ENCODE data around the gene PPP2R5E.

The PPP2R5E gene

GRCh38 chr14:63435204-63435603 is 108.0 kb downstream of the PPP2R5E start:
- DNase-seq (ENCODE audit: low read depth in 4 of 4, low spot score in 1 of 4), result no peak

DNA sequence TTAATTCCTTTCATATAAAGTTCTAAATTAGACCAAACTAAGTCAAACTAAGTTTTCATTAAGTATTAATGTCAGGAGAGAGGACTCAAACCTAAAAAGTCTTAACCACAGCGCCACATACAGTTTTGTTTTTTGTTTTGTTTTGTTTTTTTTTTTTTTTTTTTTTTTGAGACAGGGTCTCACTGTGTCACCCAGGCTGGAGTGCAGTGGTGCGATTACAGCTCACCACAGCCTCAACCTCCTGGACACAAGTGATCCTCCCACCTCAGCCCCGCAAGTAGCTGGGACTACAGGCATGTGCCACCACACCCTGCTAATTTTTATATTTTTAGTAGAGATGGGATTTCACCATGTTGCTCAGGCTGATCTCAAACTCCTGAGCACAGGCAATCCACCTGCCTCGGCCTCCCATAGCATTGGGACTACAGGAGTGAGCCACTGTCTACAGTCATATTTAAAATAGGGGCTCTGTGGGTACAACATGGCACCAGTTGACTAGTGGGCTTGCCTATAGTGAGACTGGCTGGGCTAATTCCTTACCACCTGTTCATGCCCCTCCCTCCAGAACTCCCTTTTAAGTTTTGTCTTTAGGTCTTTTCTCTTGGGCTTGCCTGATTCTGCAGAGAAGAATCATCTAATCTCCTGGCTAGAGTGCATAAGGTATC is 110.2 kb downstream of the PPP2R5E start:
- no peak for DNase-seq (ENCODE audit: low read depth in 4 of 4, low spot score in 1 of 4)

- no peak for DNase-seq (ENCODE audit: low read depth in 4 of 4, low spot score in 1 of 4)
These were observed 110.9 kb downstream of the PPP2R5E start for GRCh38 chr14:63432228-63432627.

GRCh38 chr14:63431466-63431865 is 111.7 kb downstream of the PPP2R5E start:
- no peak for DNase-seq (ENCODE audit: low read depth in 4 of 4, low spot score in 1 of 4)

DNA sequence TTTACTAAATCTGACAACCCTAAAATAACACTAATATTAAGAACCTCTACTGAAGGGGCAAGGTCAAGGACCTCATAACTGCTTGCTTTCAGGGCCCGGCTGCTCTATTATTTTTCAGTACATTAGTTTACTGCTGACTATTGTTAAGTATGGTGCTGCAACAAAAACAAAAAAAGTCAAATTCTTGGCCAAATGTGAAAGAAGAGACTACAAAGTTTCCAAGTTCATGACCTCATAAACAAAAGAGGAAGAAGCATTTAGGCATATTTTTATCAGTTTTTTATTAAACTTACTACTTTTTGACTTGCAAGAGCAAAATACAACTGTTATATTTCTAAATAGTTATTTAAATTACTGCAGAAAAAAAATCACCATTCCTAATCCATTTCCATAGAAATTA is 114.7 kb downstream of the PPP2R5E start:
- no peak for DNase-seq (ENCODE audit: low read depth in 4 of 4, low spot score in 1 of 4)

DNA sequence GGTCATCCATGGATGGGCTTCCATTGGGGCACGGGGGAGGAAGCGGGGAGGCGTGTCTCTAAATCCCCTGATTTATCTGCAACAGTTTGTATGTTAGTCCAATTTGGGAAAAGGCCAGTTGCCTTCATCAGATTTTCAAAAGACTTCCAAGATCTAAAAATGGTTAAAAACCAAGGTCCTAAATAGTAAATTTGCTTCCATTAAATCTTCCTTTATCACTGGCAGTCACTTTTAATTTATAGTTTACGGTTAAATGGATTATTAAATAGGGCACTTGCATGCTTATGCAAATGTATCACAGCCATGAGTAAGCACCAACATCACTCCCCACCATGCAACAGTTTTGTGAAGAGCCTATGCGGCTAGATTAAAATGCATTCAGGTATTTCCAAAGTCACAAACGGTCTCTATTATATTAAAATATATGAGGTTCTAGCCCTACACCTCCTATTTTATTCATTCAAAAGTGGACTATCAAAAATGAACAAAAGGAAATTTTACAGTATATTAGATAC is 116.3 kb downstream of the PPP2R5E start:
- DNase-seq (ENCODE audit: low read depth in 4 of 4, low spot score in 1 of 4), result no peak

DNA sequence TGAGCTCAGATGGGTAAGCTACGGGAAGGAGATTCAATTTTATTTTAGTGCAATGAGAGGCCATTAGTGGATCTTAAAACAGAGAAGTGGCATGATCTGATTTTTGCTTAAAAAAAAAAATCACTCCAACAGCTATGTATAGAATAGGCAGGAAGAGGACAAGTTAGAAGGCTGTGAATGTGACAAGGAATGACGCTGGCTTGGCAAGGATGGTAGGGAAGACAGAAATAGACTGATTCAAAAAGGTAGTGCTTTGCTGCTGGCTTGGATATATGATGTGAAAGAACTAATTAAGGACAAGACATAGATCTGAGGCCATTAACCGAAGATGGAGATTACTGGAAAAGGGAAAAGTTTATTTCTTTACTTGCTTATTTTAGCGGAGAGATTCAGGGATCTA is 119.3 kb downstream of the PPP2R5E start:
- no peak for DNase-seq (ENCODE audit: low read depth in 4 of 4, low spot score in 1 of 4)

GRCh38 chr14:63423381-63423780 is 119.8 kb downstream of the PPP2R5E start:
- DNase-seq (ENCODE audit: low read depth in 4 of 4, low spot score in 1 of 4), result no peak

DNA sequence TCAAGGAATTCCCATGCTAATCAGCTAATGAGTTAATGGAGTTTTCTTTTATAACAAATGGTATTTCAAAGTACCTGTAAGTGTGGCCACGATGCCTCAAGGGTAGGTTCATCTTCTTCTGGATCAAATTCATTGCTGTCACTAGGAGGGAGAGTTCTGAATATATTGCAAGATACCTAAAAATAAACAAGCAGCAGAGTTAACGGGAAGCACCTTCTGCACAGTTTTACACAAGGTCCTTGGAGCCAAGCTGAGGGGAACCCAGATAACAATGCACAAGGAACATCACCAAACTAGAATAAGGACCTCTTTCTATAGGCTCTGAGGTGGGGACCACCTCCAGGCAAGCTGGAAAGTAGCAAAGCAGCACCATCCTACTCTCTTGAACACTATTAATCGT is 121.3 kb downstream of the PPP2R5E start:
- no peak for DNase-seq (ENCODE audit: low read depth in 4 of 4, low spot score in 1 of 4)

DNA sequence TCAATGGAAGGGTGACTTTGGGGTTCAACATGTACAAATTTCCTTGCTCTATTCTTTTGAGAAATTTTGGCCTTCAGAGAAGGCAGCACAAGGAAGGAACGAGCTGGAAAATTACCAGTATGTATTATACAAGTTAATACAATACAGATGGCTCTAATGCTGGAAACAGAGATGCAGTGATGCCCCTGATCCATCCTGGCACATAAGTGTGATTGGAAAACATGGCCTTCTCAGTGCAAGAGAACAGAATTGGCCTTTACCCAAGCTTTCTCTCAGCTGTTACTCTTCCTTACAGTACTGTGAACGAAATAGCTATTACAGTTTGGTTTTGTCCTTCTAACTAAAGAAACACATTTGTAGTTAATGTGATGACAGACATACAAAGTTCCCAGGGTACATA is 122.0 kb downstream of the PPP2R5E start:
- no peak for DNase-seq (ENCODE audit: low read depth in 4 of 4, low spot score in 1 of 4)

GRCh38 chr14:63418020-63418419 is 125.2 kb downstream of the PPP2R5E start:
- no peak for DNase-seq (ENCODE audit: low read depth in 4 of 4, low spot score in 1 of 4)

- DNase-seq (ENCODE audit: low read depth in 4 of 4, low spot score in 1 of 4), result no peak
These were observed 130.2 kb downstream of the PPP2R5E start for GRCh38 chr14:63413009-63413408.

- no peak for DNase-seq (ENCODE audit: low read depth in 4 of 4, low spot score in 1 of 4)
These were observed 136.8 kb downstream of the PPP2R5E start for GRCh38 chr14:63406333-63406732.

DNA sequence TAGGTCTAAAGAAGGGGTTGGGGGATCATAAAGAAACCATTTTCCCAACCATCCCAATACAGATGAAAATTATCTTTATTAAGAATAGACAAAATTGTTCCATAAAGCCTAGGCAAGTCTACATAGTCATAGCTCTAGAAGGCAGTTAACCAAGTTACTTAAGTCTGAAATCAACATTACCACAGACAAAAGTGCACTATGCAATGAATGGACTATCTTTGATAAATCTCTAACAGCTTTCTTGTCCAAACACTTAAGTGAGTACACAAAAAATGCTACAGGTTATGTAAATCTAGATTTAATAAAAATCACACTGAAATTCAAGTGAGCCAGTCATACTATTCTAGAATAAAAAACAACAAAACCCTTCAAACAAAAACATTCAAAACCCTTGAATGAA is 137.5 kb downstream of the PPP2R5E start:
- no peak for DNase-seq (ENCODE audit: low read depth in 4 of 4, low spot score in 1 of 4)

GRCh38 chr14:63404906-63405305 is 138.3 kb downstream of the PPP2R5E start:
- no peak for DNase-seq (ENCODE audit: low read depth in 4 of 4, low spot score in 1 of 4)

DNA sequence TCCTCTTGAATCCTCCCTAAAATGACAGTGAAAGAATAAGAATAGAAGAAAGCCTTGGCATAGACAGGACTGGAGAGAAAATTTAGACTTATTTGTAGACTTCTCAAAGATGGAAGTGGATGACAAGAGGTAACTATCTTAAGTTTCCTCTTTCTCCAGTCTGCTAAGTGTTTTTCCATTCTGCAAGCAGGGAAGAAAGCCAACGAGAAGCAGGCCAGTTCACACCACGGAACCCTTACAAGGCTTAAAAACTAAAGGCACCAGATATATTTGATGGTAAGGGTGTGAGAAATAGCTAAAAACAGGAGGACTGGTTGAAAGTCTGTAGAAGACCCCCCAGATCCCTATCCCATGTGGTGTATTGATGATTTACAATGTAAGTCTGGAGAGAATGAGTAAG is 141.5 kb downstream of the PPP2R5E start:
- no peak for DNase-seq (ENCODE audit: low read depth in 4 of 4, low spot score in 1 of 4)

DNA sequence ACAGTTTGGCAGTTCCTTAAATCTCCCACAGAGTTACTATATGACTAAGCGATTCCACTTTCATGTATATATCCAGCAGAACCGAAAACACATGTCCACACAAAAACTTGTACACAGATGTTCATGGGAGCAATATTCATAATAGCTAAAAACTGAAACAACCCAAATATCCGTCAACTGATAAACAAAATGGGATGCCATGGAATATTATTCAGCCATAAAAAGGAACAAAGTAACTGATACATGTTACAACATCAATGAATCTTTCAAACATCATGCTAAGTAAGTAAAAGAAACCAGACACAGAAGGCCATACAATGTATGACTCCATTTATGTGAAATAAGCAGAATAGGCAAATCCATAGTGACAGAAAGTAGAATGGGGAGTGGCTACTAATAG is 144.2 kb downstream of the PPP2R5E start:
- no peak for DNase-seq (ENCODE audit: low read depth in 4 of 4, low spot score in 1 of 4)

DNA sequence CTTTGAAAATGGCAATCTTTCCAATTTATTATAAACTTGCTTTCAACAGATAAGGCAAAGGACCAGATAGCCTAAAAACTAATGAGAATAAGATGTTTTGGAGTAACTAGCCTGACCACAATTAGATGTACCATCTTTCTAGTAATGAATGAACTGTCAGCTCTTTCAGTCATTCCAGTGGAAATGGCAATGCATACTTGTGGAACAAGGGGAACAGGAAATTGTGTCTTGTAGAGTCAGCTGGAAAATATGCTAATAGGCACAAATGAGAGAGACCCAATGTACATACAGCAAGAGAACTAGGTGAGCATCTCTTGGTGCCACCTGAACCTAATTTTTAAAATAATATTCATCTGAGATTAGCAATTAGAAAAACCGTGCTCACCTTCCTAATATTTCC is 148.3 kb downstream of the PPP2R5E start:
- DNase-seq (ENCODE audit: low read depth in 4 of 4, low spot score in 1 of 4), result no peak

DNA sequence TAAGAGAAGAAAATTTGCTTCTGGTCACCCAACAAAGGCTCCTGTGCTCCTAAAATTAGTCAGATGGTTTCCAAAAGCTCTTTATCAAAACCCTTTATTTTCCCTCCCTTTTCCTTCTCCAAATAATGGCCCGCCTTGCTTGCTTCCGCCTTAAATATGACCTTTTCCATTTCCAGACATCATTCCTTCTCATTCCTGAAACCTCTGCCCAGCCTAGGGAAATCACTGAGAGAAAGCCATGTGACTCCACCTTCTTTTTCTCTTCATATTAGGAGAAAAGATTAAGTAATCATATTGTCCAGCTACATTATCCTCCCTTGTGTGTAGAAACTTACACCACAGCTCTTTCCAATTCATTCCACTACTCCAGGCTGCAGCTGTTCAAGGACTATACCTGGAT is 148.7 kb downstream of the PPP2R5E start:
- DNase-seq (ENCODE audit: low read depth in 4 of 4, low spot score in 1 of 4), result no peak

- DNase-seq (ENCODE audit: low read depth in 4 of 4, low spot score in 1 of 4), result no peak
These were observed 150.2 kb downstream of the PPP2R5E start for GRCh38 chr14:63393012-63393411.

GRCh38 chr14:63392236-63392635 is 150.9 kb downstream of the PPP2R5E start:
- DNase-seq (ENCODE audit: low read depth in 4 of 4, low spot score in 1 of 4), result no peak

DNA sequence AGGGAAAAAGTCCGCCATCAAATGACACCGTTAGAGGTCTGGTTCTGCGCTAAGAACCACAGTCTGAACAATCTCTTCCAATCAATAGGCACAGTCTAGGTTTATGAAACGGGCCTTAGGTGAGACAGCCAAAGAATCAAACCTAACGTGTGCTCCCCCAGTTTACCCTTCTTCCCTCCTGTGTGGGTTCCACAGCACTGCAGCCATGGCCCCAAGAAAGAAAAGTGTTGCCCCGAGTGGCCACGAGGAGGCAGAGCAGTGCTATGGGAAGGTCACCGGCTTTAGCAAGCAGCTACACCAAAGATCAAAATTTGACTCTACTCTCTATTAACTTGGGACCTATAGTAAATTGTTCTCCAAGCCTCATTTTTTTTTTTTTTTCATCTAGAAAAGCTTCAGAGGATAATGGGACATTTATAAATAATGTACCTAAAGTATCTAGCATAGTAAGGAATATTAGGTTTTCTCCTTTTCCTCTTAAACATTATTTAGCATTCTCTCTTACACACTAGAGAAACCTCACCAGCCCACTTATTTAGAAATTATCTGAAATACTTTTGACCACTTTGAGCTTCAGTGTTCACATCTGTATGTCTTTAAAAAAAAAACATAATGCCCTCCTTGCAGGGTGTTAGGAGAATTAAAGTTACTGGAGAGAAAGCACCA is 154.3 kb downstream of the PPP2R5E start:
- peak; percentile 4 to 42 (median 36) for DNase-seq (ENCODE audit: low read depth in 4 of 4, low spot score in 1 of 4)

GRCh38 chr14:63387711-63388110 is 155.5 kb downstream of the PPP2R5E start:
- no peak for DNase-seq (ENCODE audit: low read depth in 4 of 4, low spot score in 1 of 4)
